H7 (cell line): ENCODE results near the gene ATRN. TPM values are rescaled to one million over a fixed set of nuclear protein-coding genes. Genes with fewer than 3 reads are reported as not detected.
"Not testable (repeated sequence)": the region's sequence is repeated elsewhere in the genome, so short reads cannot be mapped to it uniquely, and the experiment has no call there.

Experiments used
- DNase-seq: peaks from one replicate; pipeline ENCODE4 v3.0.0; 2012
- H3K27me3 ChIP-seq: 2 replicates; pipeline ENCODE4 v1.6.0; 2011; ENCODE audit warnings: mild to moderate bottlenecking, low read length; ENCODE audit not compliant: control insufficient read depth, insufficient read depth
- H3K36me3 ChIP-seq: replicated peaks from 2 replicates; pipeline ENCODE4 v1.5.1; 2011; ENCODE audit warnings: low read length; ENCODE audit not compliant: control insufficient read depth, insufficient read depth
- H3K4me3 ChIP-seq: 2 replicates; pipeline ENCODE4 v1.5.1; 2011; ENCODE audit warnings: low read depth, mild to moderate bottlenecking, control low read depth, low read length, moderate library complexity; ENCODE audit not compliant: insufficient read depth
- total RNA-seq: library from RNA; depleted of rRNA; stranded (reverse); fragments of >200 nt; shearing (Covaris generic); gene quantifications from 2 replicates; pipeline ENCODE4 v1.2.3, GENCODE V29; 2014

Gene ATRN
- total RNA-seq, 1 experiment from 2014 or later: 11.5 TPM

DNA sequence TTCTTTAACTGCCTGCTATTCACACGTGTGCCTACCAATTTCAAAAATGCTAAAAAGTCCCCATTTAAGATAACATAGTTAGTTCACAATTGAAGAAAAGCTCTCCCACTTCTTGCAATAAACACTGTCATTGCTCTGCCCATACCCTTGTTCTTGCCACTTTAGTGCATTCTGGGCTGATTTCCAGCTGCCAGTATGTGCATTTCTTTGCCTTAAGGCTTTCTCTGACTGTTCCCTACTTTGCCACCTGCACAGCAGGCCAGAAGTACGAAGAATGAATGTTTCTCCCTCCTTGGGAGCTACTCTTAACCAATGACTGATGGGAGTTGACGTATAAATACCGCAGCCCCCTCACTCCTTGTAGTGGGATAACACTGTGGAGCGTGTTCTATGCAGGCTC is 16.0 kb upstream of the ATRN start:
- Histone ChIP-seq H3K36me3 (no peaks in the 10 kb centered on the region), H3K27me3 (no peaks in the 10 kb centered on the region), H3K4me3 (no peak overlapping the region)
- DNase-seq: no peak

DNA sequence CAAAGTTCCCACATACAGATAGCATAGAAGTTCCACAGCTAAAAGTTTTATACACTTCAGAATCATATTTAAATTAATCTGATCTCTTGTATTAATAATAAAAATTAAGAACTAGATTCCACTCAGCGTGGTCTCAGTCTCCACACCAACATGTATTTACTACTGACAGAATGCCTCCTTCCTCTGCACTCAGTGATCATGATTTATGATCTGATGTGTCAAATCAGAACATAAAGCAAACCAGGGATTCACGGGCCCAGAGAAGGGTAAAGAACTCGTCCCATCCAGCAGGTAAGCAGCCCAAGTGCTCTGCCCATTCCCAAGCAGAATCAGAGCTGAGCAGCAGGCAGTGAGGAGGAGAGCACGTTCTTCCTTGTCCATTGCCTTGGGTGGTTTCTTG is 14.2 kb upstream of the ATRN start:
- Histone ChIP-seq H3K4me3 (no peak overlapping the region), H3K27me3 (no peaks in the 10 kb centered on the region), H3K36me3 (no peaks in the 10 kb centered on the region)
- DNase-seq: no peak

DNA sequence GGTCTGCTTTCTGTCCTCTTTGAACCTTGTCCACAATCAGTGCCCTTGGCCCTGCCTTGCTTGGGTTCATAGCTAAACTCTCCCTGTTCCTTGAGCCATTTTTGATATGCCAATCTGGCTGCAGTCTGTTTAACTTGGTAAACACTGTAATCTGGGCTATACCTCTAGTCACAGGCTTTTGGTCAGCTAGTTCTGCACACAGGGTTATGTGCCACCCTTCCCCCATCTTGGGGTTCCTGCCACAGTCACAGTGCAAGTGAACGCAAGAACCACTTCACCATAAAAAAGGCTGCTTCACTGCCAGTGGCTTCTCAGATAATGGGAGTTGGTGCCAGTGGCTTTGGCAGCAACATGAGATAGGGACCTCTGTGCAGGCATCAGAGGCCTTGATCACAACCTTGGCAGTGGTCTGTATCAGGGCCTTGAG is 10.9 kb upstream of the ATRN start:
- no peaks in the 10 kb centered on the region for H3K36me3 ChIP-seq
- H3K4me3 ChIP-seq: no peak overlapping the region
- no peaks in the 10 kb centered on the region for H3K27me3 ChIP-seq
- DNase-seq: no peak

DNA sequence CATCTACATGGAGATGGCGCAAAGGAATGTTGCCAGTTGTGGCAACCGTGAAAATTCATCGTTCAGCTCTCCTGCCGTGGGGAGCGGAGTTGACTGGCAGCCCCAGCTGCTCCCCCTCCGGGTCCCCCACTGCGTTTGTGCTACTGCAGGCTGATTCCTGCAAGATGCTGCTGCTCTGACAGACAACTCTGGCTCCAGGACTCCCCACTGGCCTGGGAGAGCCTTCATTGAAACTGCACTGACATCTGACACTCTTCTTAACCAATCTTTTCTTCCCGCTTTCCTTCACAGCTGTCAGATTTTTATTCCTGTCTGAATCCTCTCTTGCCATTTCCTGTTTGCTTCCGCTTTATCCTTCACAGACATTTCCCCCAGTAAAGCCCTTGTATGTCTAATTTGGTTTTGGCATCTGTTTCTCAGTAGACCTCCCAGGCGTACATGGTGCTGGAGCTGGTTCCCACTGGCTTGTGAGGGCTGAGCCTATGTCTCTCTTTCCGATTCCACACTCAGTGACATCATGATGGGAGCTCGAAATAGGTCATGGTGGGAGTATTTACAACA is 9.5 kb upstream of the ATRN start:
- H3K27me3 ChIP-seq: no peaks in the 10 kb centered on the region
- H3K36me3 ChIP-seq: no peaks in the 10 kb centered on the region
- H3K4me3 ChIP-seq: no peak overlapping the region
- peak; percentile 52 for DNase-seq

DNA sequence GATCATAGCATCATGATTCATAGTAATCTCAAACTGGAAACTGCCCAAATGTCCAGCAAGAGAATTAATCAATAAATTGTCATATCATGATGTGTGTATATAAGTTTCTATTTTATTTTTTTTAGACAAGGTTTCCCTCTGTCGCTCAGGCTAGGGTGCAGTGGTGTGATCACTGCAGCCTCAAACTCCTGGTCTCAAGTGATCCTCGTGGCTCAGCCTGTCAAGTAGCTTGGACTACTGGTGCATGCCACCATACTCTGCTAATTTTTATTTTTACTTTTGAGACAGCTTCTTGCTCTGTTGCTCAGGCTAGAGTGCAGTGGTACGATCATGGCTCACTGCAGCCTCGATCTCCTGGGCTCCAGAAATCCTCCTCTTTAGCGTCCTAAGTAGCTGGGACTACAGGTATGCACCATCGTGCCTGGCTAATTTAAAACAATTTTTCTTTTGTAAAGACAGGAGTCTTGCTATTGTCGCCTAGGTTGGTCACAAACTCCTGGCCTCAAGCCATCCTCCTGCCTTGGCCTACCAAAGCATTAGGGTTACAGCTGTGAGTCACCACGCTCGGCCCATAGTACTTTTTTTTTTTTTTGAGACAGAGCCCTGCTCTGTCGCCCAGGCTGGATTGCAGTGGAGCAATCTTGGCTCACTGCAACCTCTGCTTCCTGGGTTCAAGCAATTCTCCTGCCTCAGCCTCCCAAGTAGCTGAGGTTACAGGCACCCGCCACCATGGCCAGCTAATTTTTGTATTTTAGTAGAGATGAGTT is 8.7 kb upstream of the ATRN start:
- no peak for DNase-seq
- Histone ChIP-seq H3K27me3 (peaks cover 1% of the 10 kb centered on the region; the same call in 1 of the 2 replicates), H3K36me3 (no peaks in the 10 kb centered on the region), H3K4me3 (no peak overlapping the region)

DNA sequence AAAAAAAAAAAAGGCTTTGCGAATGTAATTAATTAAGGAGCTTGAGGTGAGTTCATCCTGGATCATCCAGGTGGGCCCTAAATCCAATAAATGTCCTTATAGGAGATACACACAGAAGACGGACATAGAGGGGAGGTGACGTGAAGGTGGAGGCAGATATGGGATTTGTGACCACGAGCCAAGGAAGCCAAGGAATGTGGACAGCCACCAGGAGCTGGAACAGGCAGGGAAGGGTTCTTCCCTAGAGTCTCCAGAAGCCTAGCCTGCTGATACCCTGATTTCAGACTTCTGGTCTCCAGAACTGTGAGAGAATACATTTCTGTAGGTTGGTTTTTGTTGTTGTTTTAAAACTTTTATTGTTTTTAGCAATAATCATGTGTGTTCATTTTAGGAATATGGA is 6.7 kb upstream of the ATRN start:
- Histone ChIP-seq H3K27me3 (peaks cover 1% of the 10 kb centered on the region; the same call in 1 of the 2 replicates), H3K4me3 (no peak overlapping the region), H3K36me3 (no peaks in the 10 kb centered on the region)
- DNase-seq: no peak

DNA sequence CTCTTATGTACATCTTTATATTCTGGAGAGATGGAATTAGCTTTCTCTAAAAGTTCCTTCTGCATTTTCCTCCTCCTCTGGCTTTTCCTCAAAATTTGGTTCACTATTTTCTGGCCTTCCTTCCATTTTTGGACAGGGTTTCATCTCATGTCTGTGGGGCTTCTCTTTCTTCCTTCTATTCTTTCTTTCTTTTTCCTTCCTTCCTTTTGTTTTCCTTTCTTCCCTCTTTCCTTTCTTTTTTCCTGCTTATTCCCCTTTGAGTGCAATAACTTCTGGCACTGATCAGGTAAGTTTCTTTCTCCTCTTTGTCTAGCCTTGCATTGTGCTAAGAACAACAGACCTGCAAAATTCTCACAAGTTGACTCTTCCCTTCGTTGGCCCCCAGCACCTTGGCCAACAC is 5.5 kb upstream of the ATRN start:
- DNase-seq: no peak

DNA sequence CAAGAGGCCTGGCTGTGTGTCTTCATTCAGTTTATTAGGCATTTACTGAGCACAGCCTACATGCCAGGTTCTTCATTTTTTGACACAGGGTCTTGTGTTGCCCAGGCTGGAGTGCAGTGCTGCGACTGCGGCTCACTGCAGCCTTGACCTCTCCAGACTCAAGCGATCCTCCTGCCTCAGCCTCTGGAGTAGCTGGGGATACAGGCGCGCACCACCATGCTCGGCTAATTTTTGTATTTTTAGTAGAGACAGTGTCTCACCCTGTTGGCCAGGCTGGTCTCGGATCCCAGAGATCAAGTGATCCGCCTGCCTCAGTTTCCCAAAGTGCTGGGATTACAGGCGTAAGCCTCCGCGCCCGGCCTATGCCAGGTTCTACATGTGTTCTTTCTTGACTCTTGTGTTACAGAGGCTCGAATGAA is 601 bp upstream of the ATRN start:
- H3K27me3 ChIP-seq: peaks cover 11% of the 10 kb centered on the region

More for the DNA sequence above, 5.5 kb upstream of the ATRN start:
- Histone ChIP-seq H3K27me3 (peaks cover 4% of the 10 kb centered on the region), H3K4me3 (no peak overlapping the region), H3K36me3 (no peaks in the 10 kb centered on the region)

DNA sequence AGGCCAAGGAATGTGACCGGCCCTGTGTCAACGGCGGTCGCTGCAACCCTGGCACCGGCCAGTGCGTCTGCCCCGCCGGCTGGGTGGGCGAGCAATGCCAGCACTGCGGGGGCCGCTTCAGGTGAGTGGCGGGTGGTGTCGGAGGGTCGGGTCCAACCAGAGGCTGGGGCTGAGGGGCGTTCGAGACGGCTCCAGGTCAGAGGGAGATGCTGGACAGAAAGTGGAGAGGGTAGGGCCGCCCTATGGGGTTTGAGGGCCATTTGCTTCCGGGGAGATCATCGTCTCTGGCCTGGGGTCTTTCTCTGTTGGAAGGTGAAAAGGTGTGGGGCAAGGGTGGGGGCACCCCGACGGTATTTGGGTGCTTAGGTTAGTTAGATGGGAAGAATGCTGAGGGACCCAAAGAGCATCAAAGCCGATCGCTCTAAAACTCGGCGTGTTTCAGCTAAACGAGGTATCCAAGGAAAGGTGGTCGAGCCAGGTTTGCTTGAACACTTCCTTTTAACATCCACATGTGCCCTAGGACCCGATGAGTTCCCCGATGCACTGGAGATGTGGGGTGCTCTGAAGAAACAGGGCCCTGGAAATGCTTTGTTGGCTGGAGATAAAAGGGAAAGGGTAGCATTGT is 691 bp downstream of the ATRN start:
- Histone ChIP-seq H3K27me3 (peaks cover 11% of the 10 kb centered on the region), H3K4me3 (peak overlapping the region; percentile 81), H3K36me3 (no peaks in the 10 kb centered on the region)
- peak; percentile 48 for DNase-seq

More for the DNA sequence above, 601 bp upstream of the ATRN start:
- H3K36me3 ChIP-seq: no peaks in the 10 kb centered on the region
- H3K4me3 ChIP-seq: peak overlapping the region; percentile 81
- no peak for DNase-seq

DNA sequence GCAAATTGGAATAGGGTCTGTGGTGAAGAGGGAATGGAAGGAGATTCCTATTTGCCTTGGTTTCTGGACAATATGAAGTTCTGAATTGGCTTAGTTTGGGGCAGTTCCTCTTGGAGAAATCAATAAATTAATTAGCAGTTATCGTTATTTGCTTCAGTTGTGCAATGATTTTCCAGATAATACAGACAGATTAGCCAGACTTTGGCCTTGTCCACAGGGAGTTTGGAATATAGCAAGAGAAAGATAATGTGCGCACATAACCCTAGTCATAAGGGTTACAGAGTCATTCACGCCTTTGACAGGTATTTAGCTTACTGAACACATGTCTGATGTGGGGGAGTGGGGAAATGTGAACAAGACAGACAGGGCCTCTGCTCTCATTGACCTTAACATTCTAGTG is 1.3 kb downstream of the ATRN start:
- Histone ChIP-seq H3K36me3 (no peaks in the 10 kb centered on the region), H3K27me3 (peaks cover 10% of the 10 kb centered on the region), H3K4me3 (peak overlapping the region; percentile 81)
- no peak for DNase-seq

DNA sequence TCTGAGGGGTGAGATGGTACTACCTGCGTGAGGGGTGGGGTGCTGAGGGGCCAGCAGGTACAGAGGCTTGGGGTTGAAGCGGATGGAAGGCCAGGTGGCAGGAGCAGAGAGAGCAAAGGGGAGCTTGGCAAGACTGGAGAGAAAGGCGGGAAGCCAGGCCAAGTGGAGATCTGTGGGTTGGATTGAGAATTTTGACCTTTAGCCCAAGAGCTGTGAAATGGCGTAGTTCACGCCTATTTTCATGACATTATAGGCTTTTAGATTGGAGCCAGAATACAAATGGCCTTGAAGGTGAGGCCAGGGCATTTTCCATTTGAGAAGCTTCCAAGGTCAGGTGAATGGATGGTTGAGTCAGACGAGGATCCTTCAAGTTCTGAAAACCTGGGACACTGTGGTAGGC is 2.5 kb downstream of the ATRN start:
- DNase-seq: no peak
- peaks cover 10% of the 10 kb centered on the region for H3K27me3 ChIP-seq
- H3K36me3 ChIP-seq: no peaks in the 10 kb centered on the region
- H3K4me3 ChIP-seq: no peak overlapping the region

DNA sequence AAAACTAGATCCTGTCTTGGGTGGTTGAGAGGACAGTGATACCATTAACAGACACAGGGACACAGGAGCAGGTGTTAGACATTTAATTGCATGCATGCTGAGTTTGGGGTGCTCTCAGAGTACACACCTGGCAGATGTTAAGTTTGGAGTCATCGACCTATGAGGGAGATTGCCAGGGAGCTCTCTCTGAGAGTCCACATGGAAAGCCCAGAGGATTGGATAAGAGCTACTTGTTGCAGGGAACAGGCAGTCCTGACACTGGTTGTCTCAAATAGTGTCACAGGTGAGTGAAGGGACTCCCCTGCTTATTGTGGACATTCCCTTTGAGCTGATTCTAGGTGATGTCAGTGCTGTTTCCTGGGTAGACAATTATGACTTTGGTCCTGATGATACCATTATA is 3.1 kb downstream of the ATRN start:
- peaks cover 10% of the 10 kb centered on the region for H3K27me3 ChIP-seq
- H3K4me3 ChIP-seq: no peak overlapping the region
- no peaks in the 10 kb centered on the region for H3K36me3 ChIP-seq
- no peak for DNase-seq

DNA sequence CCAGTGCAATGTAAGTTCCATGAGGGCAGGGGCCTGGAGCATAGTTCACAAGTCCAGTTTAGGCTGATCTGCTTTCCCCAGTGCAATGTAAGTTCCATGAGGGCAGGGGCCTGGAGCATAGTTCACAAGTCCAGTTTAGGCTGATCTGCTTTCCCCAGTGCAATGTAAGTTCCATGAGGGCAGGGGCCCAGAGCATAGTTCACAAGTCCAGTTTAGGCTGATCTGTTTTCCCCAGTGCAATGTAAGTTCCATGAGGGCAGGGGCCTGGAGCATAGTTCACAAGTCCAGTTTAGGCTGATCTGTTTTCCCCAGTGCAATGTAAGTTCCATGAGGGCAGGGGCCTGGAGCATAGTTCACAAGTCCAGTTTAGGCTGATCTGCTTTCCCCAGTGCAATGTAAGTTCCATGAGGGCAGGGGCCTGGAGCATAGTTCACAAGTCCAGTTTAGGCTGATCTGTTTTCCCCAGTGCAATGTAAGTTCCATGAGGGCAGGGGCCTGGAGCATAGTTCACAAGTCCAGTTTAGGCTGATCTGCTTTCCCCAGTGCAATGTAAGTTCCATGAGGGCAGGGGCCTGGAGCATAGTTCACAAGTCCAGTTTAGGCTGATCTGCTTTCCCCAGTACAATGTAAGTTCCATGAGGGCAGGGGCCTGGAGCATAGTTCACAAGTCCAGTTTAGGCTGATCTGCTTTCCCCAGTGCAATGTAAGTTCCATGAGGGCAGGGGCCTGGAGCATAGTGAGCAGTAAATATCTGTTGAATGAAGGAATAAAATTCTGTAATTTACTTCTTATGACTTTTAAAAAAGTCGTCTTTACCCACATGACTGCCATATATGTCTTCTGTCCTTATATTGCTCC is 6.4 kb downstream of the ATRN start:
- not testable (repeated sequence) for H3K27me3 ChIP-seq, DNase-seq, H3K4me3 ChIP-seq, H3K36me3 ChIP-seq

DNA sequence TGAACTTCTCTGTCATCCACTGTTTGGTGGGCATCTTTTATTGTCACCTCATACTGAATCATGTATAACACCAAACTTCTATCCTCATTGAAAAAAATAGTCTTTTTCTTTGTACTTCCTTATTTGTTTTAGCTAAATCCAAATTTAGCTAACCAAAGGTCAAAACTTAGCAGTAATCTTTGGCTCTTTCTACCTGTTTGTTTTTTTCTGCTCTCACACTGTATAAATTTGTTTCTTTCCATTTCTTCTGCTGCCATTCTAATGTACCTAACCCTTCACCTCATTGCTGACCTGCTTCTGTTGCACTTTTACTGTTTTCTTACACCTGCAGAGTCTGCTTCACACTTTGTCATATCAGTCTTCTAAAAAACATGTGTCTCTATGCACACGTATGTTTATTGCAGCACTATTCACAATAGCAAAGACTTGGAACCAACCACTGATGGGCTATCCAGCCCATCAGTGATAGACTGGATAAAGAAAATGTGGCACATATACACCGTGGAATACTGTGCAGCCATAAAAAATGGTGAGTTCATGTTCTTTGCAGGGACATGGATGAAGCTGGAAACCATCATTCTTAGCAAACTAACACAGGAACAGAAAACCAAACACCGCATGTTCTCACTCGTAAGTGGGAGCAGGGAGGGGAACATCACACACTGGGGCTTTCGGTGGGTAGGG is 7.2 kb downstream of the ATRN start:
- no peak for DNase-seq
- no peaks in the 10 kb centered on the region for H3K36me3 ChIP-seq
- no peaks in the 10 kb centered on the region for H3K27me3 ChIP-seq
- no peak overlapping the region for H3K4me3 ChIP-seq
